ENCODE data around the gene SLC39A6. TPM values are rescaled to one million over a fixed set of nuclear protein-coding genes. Genes with fewer than 3 reads are reported as not detected.

The SLC39A6 gene
- polyA plus RNA-seq, 1 of the 3 experiments (the other 2 are of a cell fraction): 67.4 TPM

GRCh38 chr18:36167692-36168218 lies 38.6 kb upstream of the SLC39A6 start:
- ChIA-PET POLR2A (interaction anchor here (0.6 kb wide), 1 partner anchor 581 kb away, joined by 3 read pairs; no protein-coding TSS in a partner anchor), CTCF (no interaction called here)
- Histone ChIP-seq H3K4me1 (ENCODE audit: control insufficient read depth in 1 of 2, insufficient read depth in 2 of 2, low read depth in 1 of 2, low read length in 1 of 2) (no peaks in the 10 kb centered on the region), H3K9ac (no peak overlapping the region), H3K27ac (ENCODE audit: low read depth in 2 of 2, low read length in 1 of 2) (no peak overlapping the region), H3K9me3 (no peaks in the 10 kb centered on the region), H3K4me2 (no peak overlapping the region), H3K36me3 (replicated peaks in 1 of 2; ENCODE audit: control insufficient read depth in 1 of 2, insufficient read depth in 2 of 2, low read length in 1 of 2) (peaks cover 63 to 66% of the 10 kb centered on the region in 2 experiments), H3K4me3 (ENCODE audit: low read depth in 2 of 2, low read length in 1 of 2) (no peak overlapping the region), H3K9me2 (no peaks in the 10 kb centered on the region), H3K27me3 (ENCODE audit: insufficient read depth) (no peaks in the 10 kb centered on the region), H4K20me1 (ENCODE audit: insufficient read depth) (no peaks in the 10 kb centered on the region), H3F3A (replicated peaks; ENCODE audit: insufficient read depth) (no peaks in the 10 kb centered on the region), H2AFZ (ENCODE audit: low read depth) (no peak overlapping the region), H3K79me2 (ENCODE audit: insufficient read depth) (0 out of 2 replicates have a peak, but pooled peaks cover 7% of the 10 kb centered on the region)
- TF ChIP-seq TAF1 (IDR thresholded peaks at IDR 0.05; ENCODE audit: borderline replicate concordance, low read depth, low read length) (no peak), REST (IDR thresholded peaks at IDR 0.05; ENCODE audit: low read depth, low read length) (no peak), USF2 (IDR thresholded peaks at IDR 0.05; ENCODE audit: borderline replicate concordance, low read depth, low read length) (no peak), TCF12 (IDR thresholded peaks at IDR 0.05) (no peak), NRF1 (IDR thresholded peaks at IDR 0.05; ENCODE audit: low read depth, low read length) (no peak), USF1 (IDR thresholded peaks at IDR 0.05; ENCODE audit: borderline replicate concordance, low read depth) (no peak), ZBTB33 (IDR thresholded peaks at IDR 0.05; ENCODE audit: borderline replicate concordance, low read depth) (no peak), MAX (IDR thresholded peaks at IDR 0.05; ENCODE audit: low read depth) (no peak), CHD2 (IDR thresholded peaks at IDR 0.05; ENCODE audit: low read length, partially characterized antibody) (no peak), EZH2phosphoT487 (IDR thresholded peaks at IDR 0.05; ENCODE audit: borderline replicate concordance, low read depth) (no peak)
- 93% methylated on average over 3 of the region's 3 CpGs for WGBS (ENCODE audit: low lambda C conversion rate)
- no peak for DNase-seq

All from SK-N-SH (cell line).